Measurements from ENCODE around the gene ATG7. TPM values are rescaled to one million over a fixed set of nuclear protein-coding genes. Genes with fewer than 3 reads are reported as not detected.
"Not testable (repeated sequence)": the region's sequence is repeated elsewhere in the genome, so short reads cannot be mapped to it uniquely, and the experiment has no call there.

The ATG7 gene
- total RNA-seq, 1 experiment from 2014 or later, result 34.5 TPM

DNA sequence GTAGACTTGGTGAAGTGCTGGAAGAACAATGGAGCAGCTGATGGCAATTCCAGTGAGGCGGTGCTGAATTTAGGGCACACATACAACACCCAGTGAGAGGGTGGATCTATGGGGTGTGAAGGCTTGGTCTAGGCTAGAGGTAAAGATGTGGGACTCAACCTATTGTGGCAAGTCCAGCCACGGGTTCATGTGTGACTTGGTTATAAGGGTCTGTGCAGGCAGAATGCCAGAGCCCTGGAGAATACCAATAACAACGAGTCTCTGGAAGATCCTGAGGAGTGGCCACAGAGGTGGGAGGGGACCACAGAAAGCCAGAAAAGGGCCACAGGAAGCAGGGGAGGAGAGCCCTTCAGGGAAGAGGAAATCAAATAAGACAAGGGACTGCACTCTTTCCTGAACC lies 316.6 kb downstream of the ATG7 start:
- H3K4me3 ChIP-seq, result no peak overlapping the region
- H3K9me3 ChIP-seq, result no peaks in the 10 kb centered on the region
- DNase-seq, result no peak
- H3K36me3 ChIP-seq, result no peaks in the 10 kb centered on the region; the same call in none of the 2 replicates
- H3K27me3 ChIP-seq, result no peaks in the 10 kb centered on the region

DNA sequence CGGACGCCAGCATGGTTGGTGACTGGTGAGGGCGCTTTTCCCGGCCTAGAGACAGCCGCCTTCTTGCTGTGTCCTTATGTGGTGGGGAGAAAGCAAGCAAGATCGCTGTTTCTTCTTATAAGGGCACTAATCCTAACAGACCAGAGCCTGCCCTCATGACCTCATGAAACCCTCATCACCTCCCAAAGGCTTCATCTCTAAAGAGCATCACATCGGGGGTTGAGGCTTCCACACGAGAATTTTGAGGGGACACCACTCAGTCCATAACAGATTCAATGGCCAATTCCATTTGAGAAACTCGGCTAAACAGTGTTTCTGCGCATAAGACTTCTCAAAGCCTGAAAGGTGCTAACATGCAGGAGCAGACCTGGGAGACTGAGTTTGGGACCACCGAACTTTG lies 317.5 kb downstream of the ATG7 start:
- Histone ChIP-seq H3K4me3 (no peak overlapping the region), H3K27me3 (no peaks in the 10 kb centered on the region), H3K36me3 (no peaks in the 10 kb centered on the region; the same call in none of the 2 replicates), H3K9me3 (no peaks in the 10 kb centered on the region)
- no peak for DNase-seq

DNA sequence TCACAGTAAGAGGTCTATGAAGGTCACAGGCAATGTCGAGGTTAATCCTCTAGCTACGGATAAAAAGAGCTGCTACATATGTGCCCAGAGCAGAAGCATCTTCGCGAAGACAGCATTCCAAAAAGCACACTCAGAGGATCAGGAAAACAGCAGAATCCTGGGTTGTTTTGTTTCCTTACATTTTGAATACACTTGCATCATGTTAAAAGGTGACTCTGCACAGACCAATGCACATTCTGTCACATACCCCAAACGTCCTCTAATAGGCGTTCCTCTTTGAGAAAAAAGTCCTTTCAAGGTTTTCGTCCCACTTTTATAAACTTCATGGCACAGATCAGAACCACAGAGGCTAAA lies 318.8 kb downstream of the ATG7 start:
- no peak overlapping the region for H3K4me3 ChIP-seq
- no peak for DNase-seq

GRCh38 chr3:11591391-11592282 lies 319.4 kb downstream of the ATG7 start:
- Histone ChIP-seq H3K4me3 (no peak overlapping the region), H3K27me3 (no peaks in the 10 kb centered on the region), H3K36me3 (peaks cover 8% of the 10 kb centered on the region), H3K9me3 (no peaks in the 10 kb centered on the region)
- DNase-seq, result no peak

More for the DNA sequence above, 318.8 kb downstream of the ATG7 start:
- Histone ChIP-seq H3K9me3 (no peaks in the 10 kb centered on the region), H3K36me3 (peaks cover 1% of the 10 kb centered on the region), H3K27me3 (no peaks in the 10 kb centered on the region)

DNA sequence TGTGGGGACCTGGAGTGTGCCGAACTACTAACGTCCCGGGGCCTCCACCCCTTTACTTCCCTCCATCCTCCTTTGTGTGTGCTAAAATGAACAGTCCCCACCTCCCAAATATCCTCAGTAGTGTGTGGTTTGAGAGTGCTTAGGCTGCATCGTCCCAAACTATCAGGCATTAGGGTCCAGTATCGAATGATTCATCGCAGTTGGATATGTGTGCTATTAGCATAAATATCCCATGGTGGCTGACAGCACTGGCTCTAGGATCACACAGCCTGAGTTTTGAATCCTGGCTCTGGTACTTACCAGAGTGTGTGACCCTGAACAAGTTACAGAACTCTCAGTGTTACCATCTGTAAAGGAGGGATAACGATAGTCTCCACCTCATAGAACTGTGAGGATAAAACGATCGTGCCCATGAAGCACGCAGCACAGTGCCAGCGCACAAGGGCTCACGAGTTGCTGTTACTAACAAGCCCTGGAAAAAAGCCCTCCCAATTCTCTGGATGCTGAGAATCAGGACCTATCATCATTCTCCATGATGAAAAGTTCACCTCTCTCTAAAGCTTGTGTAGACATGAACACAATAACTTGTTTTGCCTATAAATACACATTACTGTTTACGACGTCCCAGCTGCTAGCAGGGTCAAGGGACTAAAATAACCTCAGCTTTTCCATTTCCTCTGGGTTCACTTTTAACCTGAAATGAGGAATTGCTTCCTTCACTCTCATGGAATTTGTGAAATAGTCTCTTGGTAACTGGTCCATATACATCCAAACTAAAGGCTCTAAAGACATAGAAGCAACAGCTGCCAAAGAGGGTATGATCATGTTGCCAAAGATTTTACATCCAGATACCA lies 320.5 kb downstream of the ATG7 start:
- Histone ChIP-seq H3K4me3 (no peak overlapping the region), H3K27me3 (no peaks in the 10 kb centered on the region), H3K9me3 (no peaks in the 10 kb centered on the region), H3K36me3 (peaks cover 12% of the 10 kb centered on the region)
- no peak for DNase-seq

DNA sequence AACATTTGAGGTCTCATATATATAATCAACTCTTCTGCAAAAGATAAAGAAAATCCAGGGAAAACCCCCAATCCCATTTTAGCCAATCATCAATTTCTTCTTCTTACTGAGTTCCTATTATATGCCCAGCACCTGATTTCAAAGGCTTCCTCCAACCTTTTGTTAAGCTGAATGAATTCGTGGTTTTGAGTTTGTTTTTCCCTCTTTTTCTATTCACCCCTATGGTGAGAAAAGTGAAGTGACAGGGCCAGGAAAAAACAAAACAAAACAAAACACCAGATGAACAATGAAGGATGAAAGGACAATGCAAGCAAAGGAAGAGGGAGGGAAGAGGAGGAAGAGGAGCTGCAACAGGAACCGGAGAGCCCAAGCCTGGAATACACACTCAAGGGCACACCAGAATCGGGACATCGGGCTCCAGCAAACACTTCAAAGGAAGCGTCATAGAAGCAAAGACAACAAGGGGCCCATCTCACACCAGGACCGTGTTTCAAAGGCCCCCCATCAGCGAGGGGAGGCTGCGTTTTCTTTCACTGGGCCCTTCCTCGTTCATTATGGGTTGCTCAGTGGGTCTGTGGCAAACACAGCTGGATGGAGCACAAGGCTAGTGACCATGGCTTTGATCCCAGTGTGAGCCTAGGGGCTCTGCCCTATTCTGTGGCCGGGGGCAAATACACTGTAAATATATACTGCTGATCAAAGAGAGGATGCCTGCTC lies 321.3 kb downstream of the ATG7 start:
- H3K27me3 ChIP-seq, result no peaks in the 10 kb centered on the region
- DNase-seq, result no peak
- no peaks in the 10 kb centered on the region for H3K9me3 ChIP-seq

GRCh38 chr3:11595024-11595423 lies 322.8 kb downstream of the ATG7 start:
- H3K9me3 ChIP-seq, DNase-seq, H3K27me3 ChIP-seq, H3K4me3 ChIP-seq: not testable (repeated sequence)
- H3K36me3 ChIP-seq, result peaks cover 19% of the 10 kb centered on the region

More for the DNA sequence above, 321.3 kb downstream of the ATG7 start:
- H3K36me3 ChIP-seq, result peaks cover 13% of the 10 kb centered on the region
- no peak overlapping the region for H3K4me3 ChIP-seq

DNA sequence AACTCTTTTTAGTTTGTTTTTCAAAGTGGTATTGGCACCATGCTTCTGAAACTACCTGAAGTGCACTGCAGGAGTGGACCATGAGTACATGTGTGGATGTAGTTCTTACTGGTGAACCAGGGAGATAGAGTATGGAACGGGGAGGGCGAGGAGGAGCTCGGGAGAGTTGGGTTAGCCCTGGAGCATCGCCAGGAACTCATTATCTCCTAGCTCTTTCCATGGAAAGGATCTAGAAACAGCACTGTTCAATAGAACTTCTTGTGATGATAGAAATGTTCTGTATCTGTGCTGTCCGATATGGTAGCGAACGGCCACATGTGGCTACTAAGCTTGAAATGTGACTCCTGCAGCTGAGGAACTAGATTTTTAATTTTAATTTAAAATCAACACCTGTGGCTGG lies 324.2 kb downstream of the ATG7 start:
- Histone ChIP-seq H3K9me3 (no peaks in the 10 kb centered on the region), H3K4me3 (no peak overlapping the region), H3K27me3 (no peaks in the 10 kb centered on the region), H3K36me3 (peaks cover 25% of the 10 kb centered on the region)
- no peak for DNase-seq

- H3K36me3 ChIP-seq, result peaks cover 25% of the 10 kb centered on the region
- H3K9me3 ChIP-seq, result no peaks in the 10 kb centered on the region
- H3K4me3 ChIP-seq, result no peak overlapping the region
- no peaks in the 10 kb centered on the region for H3K27me3 ChIP-seq
- peak; percentile 95 for DNase-seq
These were observed 328.5 kb downstream of the ATG7 start for GRCh38 chr3:11600501-11601282.

GRCh38 chr3:11601446-11602238 lies 329.4 kb downstream of the ATG7 start:
- Histone ChIP-seq H3K9me3 (no peaks in the 10 kb centered on the region), H3K36me3 (peaks cover 21% of the 10 kb centered on the region), H3K27me3 (no peaks in the 10 kb centered on the region), H3K4me3 (peak overlapping the region; percentile 3; the same call in 1 of the 2 replicates)
- peak; percentile 83 for DNase-seq

DNA sequence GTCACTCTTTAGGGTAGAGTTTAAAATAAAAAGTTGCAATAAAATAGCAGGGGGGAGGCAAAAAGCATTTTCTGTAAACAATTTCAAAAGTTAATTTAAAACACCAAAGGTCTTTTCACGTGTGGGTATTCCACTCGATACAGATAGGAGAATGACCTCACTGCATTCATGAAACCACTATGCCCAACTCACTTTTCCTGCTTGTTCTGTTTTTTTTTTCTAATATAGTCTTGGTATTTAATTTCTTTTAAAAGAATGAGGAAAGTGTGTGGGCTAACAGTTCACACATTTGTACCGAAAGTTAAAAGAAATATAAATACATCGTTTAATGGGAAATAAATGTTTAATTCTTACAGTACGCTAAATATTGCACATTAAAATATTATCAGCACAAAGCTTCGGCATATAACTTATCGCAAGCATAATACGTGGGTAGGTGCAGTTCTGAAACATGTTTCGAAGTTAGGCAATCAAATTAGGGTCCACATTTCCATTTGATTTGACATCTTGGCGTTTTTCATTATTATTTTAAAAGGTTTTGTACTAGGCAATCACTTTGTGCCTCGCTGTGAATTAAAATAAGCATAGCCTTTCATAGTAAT lies 330.1 kb downstream of the ATG7 start:
- DNase-seq, result no peak
- Histone ChIP-seq H3K36me3 (peaks cover 21% of the 10 kb centered on the region), H3K9me3 (no peaks in the 10 kb centered on the region), H3K27me3 (no peaks in the 10 kb centered on the region), H3K4me3 (no peak overlapping the region)

DNA sequence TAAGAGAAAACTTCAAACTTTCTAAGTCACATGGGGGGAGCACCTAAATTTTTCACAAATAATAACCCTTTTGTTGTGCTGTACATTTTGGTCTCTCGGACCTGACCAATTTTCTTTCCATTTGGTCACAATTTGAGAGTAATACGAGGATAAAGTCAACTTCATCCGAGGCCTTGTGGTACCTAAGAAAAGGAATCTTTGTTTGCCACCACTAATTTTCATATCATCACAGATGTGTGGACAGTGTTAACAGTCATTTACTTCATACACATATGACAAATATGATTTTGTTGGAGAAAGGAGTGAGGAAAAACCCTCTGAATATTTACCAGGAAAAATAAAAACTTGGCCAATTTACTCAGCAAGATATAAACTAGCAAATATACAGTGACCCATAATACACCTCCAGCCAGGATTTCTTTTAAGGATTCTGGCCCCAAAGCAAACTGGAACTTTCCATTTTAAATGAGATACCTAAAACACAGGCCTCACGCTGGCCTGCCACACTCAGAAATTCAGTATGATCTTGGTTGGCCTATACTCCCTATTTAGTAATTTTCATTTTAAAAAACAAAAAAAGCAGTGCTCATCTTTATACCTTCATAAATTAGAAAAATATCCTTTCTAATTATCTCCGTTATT lies 330.8 kb downstream of the ATG7 start:
- Histone ChIP-seq H3K36me3 (peaks cover 19% of the 10 kb centered on the region), H3K9me3 (no peaks in the 10 kb centered on the region), H3K27me3 (no peaks in the 10 kb centered on the region), H3K4me3 (no peak overlapping the region)
- no peak for DNase-seq

DNA sequence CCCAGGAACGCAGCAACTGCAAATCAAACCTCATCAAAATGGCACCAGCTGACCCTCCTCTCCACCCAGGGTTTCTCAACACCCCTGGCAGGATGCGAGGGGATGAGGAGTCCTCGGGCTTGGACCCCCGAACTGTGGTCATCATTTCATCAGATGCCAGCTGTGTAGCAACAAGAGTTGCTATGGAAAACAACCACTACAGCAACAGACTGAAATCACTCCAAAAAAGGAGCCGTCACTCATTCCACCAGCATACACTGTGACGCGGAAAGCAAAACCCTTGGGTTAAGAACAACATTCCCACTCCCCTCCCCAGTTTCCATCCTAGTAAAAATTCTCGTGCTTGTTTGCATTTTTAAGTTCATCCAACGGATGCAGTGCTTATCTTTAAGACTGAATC lies 331.4 kb downstream of the ATG7 start:
- no peaks in the 10 kb centered on the region for H3K9me3 ChIP-seq
- H3K36me3 ChIP-seq, result peaks cover 17% of the 10 kb centered on the region
- no peak overlapping the region for H3K4me3 ChIP-seq
- no peaks in the 10 kb centered on the region for H3K27me3 ChIP-seq
- DNase-seq, result peak; percentile 25

GRCh38 chr3:11604139-11604892 lies 332.1 kb downstream of the ATG7 start:
- no peaks in the 10 kb centered on the region for H3K9me3 ChIP-seq
- H3K36me3 ChIP-seq, result peaks cover 13% of the 10 kb centered on the region
- no peak overlapping the region for H3K4me3 ChIP-seq
- H3K27me3 ChIP-seq, result no peaks in the 10 kb centered on the region
- peak; percentile 53 for DNase-seq
